Activated CD4-positive, CD25-positive, alpha-beta regulatory T cell (primary cell): ENCODE results near the gene NATD1.
"Not testable (repeated sequence)": the region's sequence is repeated elsewhere in the genome, so short reads cannot be mapped to it uniquely, and the experiment has no call there.

ENCODE experiments used
- DNase-seq, 4 experiments: peaks; one replicate each; lab custom pipeline; 2025; lab: John Stamatoyannopoulos, UW

The NATD1 gene

DNA sequence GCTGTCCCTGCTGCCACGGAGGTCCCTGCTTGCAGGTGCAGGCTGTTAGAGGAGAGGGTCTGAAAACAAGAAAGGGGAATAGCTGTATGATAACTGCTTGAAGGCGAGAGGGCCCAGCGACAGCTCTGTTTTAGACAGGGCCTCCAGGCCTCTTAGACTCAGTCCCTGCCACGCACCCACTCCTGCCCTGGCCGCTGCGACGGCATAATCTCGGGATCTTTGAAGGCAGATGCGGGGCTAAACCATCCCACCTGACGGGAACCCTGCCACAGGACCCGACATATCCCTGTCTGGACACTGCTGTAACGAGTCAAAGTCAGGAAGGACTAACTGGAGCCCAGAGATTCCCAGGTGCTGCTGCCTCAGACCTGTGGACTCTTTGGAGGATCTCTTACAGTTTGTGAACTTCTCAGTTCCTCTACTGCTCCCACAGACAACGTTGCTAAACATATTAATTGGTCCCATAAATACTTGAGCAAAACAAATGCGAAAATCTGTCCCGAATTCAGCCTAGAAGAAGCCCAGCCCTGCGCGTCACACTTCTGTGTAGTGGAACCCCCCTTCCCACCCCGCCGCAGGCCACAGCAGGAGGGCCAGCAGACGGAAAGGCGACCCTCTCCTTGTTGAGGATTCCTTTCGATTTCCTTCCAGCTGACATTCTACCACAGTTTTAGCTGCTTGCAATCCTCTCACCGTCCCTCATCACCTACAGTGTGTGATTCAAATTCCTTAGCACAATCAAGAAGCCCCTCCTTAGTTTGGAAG is 38.3 kb downstream of the NATD1 start:
- DNase-seq, result no peak

DNA sequence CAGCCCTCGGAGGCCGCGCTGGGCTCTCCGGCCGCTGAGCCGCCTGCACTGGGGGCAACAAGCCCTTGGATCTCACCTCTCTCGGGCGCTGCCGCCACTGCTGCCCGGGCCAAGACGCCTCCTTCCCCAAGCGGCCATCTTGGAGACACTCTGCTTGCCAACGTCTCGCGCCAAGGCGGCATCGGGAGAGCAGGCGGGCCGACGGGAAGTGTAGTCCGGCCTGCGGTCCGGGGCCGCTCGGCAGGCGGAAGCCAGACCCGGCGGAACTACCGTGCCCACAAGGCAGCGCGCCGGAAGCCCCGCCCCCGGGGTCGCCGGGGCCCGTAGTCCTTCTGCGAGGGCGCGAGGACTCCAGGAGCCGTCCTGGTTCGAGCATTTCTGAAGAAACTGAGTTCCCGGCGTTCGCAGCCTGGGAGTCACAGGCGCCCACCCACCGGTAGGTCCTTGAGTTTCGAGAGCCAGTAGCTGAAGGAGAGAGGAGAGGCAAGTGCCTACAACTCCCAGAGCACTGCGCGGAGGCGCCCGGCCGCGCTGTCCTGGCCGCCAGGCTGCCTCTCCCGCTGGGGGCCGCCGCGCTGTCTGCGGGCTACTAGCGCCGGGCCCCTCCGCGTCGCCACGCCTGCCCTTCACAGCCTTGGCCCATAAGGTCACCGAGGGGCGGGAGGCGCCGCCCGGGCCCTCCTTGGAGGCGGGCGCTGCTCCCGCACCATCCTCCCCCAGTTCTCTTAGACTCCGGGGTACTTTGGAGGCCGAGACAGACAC is 39.0 kb downstream of the NATD1 start, which contains the start of gene TMEM11:
Gene TMEM11 (minus strand): TSS at position 147 of the 762 bp plus-strand sequence. CDS start 9 bp downstream, at position 138.
- peak; percentile 85 to 94 (median 90) for DNase-seq

DNA sequence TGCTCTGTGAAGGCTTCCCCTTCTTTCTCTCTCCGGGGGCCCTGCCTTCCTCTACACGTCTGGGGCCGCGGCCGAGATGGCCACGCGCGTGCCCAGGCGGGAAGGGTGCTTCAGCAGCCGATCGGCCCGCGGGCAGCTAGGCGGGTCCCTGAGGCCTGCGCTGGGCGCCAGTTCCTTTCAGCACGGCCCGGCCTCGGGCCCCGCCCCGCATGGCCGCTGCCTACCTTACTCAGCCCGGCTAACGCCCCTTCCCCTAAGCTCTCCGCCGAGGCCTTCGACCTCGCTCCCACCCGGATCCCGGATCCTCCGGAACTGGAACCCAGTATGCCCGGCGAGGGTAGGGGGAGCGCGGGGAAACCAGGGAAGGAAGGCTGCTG is 39.6 kb downstream of the NATD1 start:
- no peak for DNase-seq

DNA sequence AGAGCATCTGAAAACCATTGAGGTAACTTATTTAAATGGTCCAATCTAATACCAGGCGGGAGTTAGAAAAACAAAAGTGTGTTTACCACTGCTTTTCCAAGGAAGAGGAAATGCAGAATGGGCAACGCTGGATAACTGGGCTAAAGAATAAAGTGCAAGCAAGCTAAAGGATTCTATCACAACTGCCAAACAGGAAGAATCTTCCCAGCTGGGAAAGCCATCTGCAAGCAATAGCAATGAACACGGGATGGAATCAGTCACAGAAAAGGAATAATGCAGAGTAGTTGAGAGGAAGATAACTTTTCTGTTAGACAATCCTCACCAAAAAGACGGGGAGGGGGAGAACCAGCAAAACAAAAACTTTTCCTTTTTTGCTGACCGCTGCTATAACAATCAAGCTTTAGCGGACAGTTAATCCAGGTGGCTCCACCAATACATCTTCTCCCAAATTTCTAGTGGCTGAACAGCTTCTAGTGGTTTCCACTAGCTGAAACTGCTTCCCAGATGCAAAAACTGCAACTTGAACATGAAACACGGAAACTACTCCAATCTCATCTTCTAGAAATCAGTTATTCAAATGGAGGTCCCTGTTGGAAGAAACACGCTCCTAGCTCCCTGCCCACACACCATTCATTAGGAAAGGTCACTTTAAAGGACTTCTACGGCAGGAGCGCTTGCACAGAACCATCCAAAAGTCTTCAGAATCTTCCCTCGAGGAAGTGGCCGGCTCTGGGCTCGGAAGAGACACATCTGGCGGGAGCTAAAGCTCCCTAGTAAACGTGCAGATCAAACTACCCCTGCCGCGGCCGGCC is 40.2 kb downstream of the NATD1 start:
- DNase-seq, result no peak

DNA sequence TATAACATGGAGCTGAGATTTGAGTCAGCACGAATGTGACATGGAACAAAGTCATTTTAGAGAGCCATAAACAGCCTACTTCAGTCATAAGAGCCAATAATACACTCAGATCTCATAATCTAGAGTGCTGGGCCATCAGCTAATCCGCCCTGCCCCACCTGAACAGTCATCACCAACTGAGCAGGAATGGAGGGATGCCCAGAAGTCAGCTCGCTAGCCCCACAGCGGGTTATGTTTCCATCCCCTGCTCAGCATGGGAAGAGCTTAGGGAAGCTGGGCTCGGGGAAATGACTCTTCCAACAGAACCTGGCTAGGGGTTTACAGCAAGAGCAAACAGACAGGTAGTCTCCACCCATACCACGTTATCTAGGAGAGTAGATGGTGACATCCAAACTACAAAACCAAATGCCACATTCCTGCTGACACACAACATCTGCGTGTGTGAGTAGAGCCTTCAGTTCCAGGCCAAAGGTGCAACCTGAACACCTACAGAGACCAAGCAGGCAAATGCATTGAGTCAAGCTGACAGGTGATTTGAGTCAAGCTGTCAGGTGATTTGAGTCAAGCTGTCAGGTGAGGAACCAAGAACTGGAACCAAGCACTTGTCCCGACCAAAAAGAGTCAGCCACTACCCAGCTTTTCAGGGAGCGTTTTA is 41.3 kb downstream of the NATD1 start:
- DNase-seq, result no peak

DNA sequence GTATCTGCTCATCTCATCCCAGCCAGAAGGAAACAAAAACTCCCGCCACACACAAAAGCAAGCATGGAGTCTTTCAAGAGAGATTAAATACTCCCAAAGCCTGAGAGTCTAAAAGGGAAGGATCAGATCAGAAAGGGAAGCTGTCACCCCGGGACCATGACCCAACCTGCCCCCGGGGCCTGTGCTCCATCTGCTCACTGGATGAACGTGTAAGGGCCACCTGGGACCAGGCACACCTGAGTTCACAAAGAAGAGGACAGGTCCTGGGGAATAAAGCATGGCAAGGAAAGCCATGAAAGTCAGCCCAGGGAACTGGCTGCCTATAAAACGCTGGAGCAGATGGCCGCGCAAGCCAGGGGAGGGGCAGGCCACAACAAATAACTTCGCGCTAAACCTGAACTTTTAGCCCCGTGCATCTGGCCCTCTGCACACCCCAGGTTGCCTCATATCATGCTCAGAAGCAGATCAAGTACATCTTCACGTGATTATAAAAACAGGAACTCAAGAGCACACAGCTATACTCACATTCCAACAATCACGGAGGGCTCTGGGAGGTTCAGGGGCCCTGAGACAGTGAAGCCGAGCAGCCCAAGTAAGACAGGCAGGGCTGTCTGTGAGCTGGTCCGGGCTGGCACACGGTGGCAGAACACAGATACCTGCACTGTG is 42.7 kb downstream of the NATD1 start:
- no peak for DNase-seq

DNA sequence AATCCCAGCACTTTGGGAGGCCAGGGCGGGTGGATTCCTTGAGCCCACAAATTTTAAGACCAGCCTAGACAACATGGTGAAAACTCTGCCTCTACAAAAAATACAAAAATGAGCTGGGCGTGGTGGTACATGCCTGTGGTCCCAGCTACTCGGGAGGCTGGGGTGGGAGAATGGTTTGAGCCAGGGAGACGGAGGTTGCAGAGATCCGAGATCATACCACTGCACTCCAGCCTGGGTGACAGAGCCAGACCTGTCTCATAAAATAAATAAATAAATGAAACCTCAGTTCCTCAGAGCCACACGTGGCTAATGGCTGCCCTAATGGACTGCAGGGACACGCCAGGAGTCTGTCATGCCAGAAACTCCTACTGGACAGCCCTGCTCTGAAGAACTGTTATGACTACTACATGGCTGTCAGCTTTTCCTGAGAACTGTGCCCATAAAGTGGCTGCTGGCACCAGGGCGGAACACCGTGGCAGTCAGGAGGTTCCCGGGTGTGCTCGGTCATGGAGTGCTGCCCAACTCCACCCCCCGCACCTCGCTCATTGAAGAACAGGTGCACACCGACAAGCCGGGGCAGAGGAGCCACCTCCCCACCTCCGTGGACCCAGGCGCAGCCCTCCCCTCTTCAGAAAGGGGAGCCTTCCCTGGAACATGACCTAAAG is 43.6 kb downstream of the NATD1 start:
- no peak for DNase-seq

DNA sequence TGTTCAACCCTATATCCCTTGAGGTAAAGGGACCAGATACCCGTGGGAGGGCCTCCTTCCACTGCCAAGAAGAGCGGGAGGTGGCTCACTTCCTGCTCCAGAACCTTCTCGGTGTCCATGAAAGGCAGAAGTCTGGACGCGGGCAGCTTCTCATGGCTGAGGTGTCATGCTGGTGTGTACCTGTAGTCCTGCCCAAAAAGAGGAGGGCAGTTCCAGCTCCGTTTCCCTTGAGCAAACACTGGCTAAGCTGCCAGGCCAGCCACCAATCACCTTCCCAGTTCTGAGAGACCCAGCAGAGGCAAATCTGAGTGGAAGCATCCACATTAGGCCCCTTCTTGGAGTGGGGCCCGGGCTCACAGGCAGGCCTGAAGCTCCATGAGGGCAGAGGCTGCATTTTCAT is 44.9 kb downstream of the NATD1 start:
- DNase-seq, result no peak

DNA sequence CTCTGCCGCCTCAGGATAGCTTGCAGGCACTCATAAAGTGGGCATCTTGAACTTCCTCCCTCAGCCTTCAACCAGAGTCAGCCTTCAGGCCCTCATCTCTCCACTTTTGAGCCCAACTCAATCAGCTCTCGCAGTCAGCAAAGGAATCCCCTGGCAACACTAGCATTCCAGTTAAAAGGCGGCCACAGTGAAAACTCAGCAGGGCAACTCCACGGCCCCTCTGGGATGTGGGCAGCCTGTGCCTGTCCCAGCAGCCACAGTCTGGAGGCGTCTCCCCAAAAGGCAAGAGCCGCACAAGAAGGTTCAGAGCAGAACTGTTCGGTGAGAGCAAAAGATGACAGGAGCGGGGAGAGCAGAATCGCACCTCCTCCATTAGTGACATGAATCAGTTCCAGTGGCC is 48.3 kb downstream of the NATD1 start:
- DNase-seq, result no peak

DNA sequence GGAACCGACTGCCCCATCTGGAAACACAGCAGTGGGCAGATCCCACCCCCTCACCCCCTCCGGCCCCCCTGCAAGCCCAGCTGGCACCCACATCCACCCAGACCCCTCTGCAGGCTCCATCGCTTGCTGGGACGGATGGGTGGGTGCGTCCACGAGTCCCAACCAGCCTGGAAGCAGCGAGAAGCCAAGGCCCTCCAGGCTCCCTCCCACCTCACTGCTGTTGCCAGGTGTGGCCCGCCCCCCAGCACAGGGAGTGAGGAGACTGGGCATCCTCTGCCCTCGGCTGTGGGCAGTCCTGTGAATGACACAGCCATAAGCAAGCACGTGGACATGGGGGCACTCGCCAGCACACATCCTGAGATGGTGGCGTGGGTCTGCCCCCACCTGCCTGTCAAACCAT is 50.7 kb downstream of the NATD1 start:
- no peak for DNase-seq

DNA sequence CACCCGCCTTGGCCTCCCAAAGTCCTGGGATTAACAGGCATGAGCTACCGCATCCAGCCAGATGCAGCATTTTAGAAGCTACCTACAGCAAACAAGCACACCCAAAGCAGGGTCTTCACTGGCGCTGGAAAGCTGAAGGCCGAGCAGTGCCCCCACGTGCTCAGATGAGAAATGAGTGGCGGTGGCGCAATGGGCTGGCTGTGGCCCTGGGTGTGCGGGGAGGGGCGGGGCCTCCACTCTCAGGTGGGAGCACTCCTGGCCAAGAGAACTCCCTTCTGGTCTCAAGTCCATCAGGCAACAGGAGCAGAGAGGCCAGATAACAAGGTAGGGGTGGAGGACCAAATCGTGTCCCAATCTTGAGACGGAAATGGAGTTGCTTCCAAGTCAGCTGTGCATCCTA is 51.3 kb downstream of the NATD1 start:
- no peak for DNase-seq

DNA sequence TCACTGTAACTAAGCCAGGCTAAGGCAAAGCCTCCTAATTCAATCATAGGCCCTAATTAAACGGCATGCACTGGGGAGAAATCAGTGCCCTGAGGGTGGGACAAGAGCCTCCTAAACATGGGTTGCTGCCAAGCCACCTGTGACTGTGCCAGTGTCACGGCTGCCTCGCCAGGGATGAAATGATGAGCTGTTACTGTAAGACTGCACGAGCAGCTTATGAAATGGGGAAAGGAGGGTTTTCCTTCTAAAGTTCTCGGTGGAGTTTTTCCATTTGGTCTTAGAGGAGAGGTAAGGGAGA is 52.0 kb downstream of the NATD1 start:
- no peak for DNase-seq

DNA sequence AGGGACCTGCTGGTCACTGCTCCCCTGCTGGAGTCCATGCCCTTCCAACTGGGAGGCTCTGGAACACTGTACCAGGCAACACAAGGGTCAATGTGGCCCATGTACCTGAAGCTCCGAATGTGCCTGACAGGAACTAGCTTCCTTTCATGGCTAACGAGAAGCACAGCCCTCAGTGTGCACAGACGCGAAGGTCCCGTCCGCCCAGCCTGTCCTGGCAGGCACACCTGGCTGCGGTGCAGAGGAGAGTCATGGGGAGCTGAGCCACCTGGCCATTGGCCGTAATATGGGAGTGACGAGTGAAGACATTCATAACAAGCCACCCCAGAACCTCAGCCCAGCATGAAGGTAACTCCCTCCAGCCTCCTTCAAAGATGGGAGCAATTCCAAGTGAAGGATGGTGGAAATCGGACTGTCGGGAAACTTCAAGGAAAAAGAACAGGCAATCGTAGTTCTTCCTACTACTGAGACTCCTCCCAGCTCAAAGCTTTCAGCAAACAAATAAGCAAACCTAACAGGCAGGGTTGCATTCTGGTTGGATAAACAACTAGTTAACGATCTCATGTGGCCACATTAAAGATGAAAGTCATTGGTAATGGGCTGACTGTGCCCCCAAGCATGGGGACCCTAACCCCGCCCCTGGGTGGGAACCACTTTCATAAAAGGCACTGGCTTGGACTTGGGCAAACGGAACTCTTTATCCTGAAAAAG is 52.5 kb downstream of the NATD1 start:
- DNase-seq, result no peak

DNA sequence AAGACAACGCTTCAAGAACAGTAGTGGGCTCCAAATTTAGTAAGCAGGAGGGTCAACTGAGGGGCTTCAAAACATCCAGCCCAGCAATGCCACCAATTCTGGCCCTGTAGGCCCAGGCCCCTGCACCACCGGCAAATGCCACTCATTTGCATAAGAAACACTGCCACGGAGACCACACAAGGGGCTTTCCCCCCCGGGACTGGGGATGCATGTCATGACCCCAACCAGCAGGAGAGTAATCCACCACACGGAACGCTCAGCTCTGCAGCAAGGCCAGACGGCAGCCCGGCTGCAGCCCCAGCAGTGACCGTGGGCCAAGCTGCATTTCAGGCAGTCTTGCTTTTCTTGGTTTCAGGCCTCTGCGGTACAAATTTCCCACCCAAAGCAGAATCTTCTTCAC is 53.4 kb downstream of the NATD1 start:
- no peak for DNase-seq

DNA sequence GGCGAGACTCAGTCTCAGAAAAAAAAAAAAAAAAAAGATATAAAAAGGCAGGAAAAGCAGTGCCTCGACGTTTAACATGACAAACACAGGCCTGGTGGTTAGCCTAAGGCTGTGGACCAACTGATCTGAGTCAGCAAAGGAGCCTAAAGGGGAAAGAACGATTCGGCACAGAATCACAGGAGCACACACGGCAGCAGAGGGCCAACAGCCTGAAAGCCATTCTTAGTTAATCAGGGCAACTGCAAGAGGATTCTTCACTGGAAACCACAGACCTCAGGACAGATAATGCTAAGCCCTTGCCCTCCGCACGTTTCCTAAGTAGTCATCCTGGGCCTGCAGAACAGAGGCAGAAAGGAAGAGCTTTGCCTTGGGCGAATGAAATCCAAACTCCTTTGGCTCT is 53.9 kb downstream of the NATD1 start:
- DNase-seq, result no peak

DNA sequence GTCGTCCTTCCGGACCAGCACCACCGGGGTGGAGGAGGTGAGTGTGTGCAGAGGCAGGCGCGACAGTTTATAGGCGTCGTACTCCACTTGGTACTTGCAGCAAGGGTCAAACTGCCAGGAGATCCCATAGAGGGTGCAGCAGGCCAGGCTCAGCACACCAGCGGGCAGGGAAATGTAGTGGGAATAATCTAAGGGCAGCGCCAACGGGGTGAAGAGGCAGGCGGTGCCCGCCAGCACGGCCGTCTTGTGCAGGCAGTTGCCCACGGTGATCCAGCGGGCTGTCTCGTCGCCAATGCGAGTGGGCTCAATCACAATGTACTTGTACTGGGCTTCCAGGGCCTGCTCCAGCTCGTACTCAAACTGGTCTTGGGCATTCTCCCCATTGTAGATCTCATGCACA is 54.8 kb downstream of the NATD1 start:
- no peak for DNase-seq

DNA sequence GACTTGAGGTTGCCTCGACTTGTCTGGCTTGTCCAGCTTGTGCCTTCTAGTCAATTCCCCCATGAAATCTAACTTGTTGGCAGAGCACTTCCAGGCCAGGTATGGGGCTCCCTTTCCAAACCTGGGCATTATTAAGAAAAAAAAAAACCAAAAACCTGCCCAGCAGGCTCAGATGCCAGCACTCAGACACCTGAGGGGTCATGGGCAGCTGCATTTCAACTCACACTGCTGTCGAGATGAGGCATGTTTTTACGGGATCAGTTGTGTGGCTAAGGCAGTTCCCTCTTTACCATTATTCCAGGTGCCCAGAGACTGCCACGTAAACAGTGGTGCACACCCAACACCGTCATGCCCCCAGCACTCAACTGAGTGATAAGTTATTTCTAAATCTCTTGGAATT is 57.1 kb downstream of the NATD1 start:
- DNase-seq, result no peak

DNA sequence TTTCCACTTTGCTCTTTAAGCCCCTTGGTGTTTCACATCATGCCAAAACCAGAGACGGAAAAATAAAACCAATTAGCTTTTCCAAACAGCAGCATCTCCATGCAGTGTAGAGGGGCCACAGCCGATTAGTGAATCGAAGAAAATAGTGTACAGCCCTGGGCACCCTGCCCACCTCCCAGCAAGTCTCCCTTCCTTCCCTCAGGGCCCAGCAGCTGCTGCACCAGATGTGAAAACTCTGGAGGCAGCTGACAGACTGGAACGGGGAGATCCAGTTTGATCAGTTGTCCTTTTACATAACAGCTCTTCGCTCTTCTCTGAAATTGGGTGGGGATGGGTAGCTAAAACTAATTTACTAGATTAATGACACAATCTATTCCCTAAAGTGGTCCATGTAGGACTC is 58.5 kb downstream of the NATD1 start:
- DNase-seq, result no peak

DNA sequence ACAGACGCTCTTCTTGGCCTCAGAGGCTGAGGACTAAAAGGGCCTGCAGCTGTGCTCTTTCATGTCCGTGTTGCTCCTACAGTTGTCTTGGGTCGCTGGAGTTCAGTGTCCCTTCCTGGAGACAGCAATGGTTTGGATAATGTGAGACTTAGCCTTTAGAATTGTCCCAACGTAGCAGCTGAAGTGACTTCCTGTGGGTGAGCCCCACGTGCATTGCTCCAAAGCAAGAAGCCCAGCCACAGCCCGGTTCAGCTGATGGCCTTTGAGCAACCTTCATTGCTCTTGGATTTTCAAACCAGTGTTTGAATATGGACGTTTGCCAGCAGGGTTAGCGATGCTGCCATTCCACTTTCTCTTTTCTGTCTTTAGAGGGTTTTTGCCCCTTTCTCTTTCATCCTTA is 59.0 kb downstream of the NATD1 start:
- no peak for DNase-seq

DNA sequence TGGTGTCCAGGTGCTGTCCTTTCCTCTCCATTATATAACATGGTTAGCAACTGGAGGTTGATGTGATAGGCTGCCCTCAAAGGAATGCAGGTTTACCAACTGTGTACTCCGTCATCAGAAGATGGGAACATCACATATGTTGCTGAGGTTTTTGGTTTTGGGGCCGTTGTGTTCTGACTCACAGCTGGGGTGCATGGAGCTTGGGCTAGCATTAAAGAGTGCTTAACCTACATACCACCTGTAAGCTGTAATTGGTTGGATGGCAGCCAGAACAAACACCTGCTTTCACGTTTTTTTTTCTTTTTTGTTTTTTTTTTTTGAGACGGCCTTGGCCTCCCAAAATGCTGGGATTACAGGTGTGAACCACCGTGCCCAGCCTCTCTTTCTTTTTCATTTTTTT is 60.2 kb downstream of the NATD1 start:
- DNase-seq, result no peak

DNA sequence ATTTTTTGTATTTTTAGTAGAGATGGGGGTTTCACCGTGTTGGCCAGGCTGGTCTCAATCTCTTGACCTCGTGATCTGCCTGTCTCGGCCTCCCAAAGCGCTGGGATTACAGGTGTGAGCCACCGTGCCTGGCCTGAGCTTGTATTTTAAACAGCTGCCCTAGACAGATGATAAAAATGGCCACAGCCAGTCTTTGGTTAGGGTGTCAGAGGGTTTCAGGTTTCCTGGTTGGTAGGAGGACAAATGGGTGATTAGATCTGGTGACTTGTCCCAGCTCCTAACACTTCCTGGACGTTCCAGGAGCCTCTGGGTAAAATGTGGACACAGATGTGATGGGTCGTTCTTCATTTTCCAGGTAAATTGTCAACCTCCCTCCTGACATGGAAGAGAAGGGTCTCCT is 60.8 kb downstream of the NATD1 start:
- not testable (repeated sequence) for DNase-seq
